H1 (cell line): ENCODE measurements around the gene EVI5. TPM values are rescaled to one million over a fixed set of nuclear protein-coding genes. Genes with fewer than 3 reads are reported as not detected.

Source experiments
- CTCF ChIA-PET: fragments of 300-600 bp; sonication (Branson Sonifier 250); formaldehyde crosslinking; loops from one replicate; lab custom pipeline; 2021; ENCODE audit not compliant: partially characterized antibody; lab: Charles Lee
- POLR2A ChIA-PET: fragments of 300-600 bp; sonication (Branson Sonifier 250); formaldehyde crosslinking; loops from one replicate; lab custom pipeline; 2021; ENCODE audit warnings: inconsistent platforms; ENCODE audit not compliant: partially characterized antibody; lab: Charles Lee
- DNase-seq, 2 experiments: peaks; one replicate each; pipeline versions ENCODE4 v3.0.0 to v3.0.0-alpha.2; 2010 to 2022; ENCODE audit warnings: low spot score in 2 of 2, low read depth in 1 of 2, mixed read lengths in 1 of 2
- FAIRE-seq: peaks from 2 replicates; lab custom pipeline; 2011; peaks lifted over from hg19 to GRCh38; lab: Jason Lieb, UNC
- H2AFZ ChIP-seq: 2 replicates; pipeline ENCODE4 v1.8.1; 2012; ENCODE audit warnings: low read length, inconsistent platforms
- H2AK5ac ChIP-seq: 2 replicates; pipeline ENCODE4 v1.6.1; 2013; ENCODE audit warnings: low read depth, low read length
- H2BK120ac ChIP-seq: replicated peaks from 2 replicates; pipeline ENCODE3; 2013; ENCODE audit warnings: low read depth, low read length, inconsistent platforms
- H2BK12ac ChIP-seq: 2 replicates; pipeline ENCODE4 v1.6.1; 2013; ENCODE audit warnings: low read depth, low read length
- H2BK15ac ChIP-seq: 2 replicates; pipeline ENCODE4 v1.6.1; 2013; ENCODE audit warnings: low read length
- H2BK20ac ChIP-seq: 2 replicates; pipeline ENCODE4 v1.6.1; 2013; ENCODE audit warnings: low read length
- H2BK5ac ChIP-seq: 2 replicates; pipeline ENCODE4 v1.6.1; 2013; ENCODE audit warnings: low read depth, low read length
- H3K14ac ChIP-seq: 2 replicates; pipeline ENCODE4 v1.6.1; 2013; ENCODE audit warnings: inconsistent platforms; ENCODE audit not compliant: insufficient read length
- H3K18ac ChIP-seq: 2 replicates; pipeline ENCODE4 v1.6.1; 2013; ENCODE audit warnings: low read length; ENCODE audit errors: extremely low read depth
- H3K23ac ChIP-seq: 2 replicates; pipeline ENCODE4 v1.6.1; 2013; ENCODE audit warnings: inconsistent platforms; ENCODE audit not compliant: insufficient read length
- H3K23me2 ChIP-seq: 2 replicates; pipeline ENCODE4 v1.6.1; 2013; ENCODE audit warnings: low read depth, low read length
- H3K27ac ChIP-seq: 2 replicates; pipeline ENCODE4 v1.6.1; 2011; ENCODE audit warnings: low read depth, low read length, inconsistent platforms
- H3K27me3 ChIP-seq, 4 experiments: replicated peaks in 1 of 4; 1 replicate in 1 of 4; 2 replicates in 3 of 4; pipeline versions ENCODE4 v1.6.1 to v1.8.1; 2011 to 2013; ENCODE audit warnings: low read length in 3 of 4, mild to moderate bottlenecking in 3 of 4, inconsistent platforms in 2 of 4, mixed read lengths in 2 of 4, moderate library complexity in 1 of 4; ENCODE audit not compliant: control insufficient read depth in 3 of 4, insufficient read depth in 3 of 4; ENCODE audit errors: extremely low read depth in 1 of 4
- H3K36me3 ChIP-seq, 4 experiments: 2 replicates each; pipeline versions ENCODE4 v1.6.1 to v1.8.1; 2011 to 2013; ENCODE audit warnings: mild to moderate bottlenecking in 4 of 4, low read length in 3 of 4, moderate library complexity in 2 of 4, control low read depth in 1 of 4, inconsistent platforms in 1 of 4; ENCODE audit not compliant: insufficient read depth in 4 of 4, control insufficient read depth in 2 of 4
- H3K4ac ChIP-seq: replicated peaks from 2 replicates; pipeline ENCODE3; 2013; ENCODE audit warnings: low read length, low read depth, mixed read lengths, inconsistent platforms; ENCODE audit not compliant: insufficient read length
- H3K4me1 ChIP-seq, 4 experiments: replicated peaks in 1 of 4; 1 replicate in 1 of 4; 2 replicates in 3 of 4; pipeline versions ENCODE4 v1.6.1 to v1.8.1; 2011 to 2013; ENCODE audit warnings: low read length in 3 of 4, inconsistent platforms in 2 of 4, mixed read lengths in 1 of 4; ENCODE audit not compliant: insufficient read depth in 4 of 4, control insufficient read depth in 3 of 4
- H3K4me2 ChIP-seq, 2 experiments: 2 replicates each; pipeline versions ENCODE4 v1.6.1 to v1.8.1; 2011 to 2013; ENCODE audit warnings: low read depth in 2 of 2, low read length in 2 of 2, control low read depth in 1 of 2, inconsistent platforms in 1 of 2, mild to moderate bottlenecking in 1 of 2; ENCODE audit not compliant: insufficient read depth in 1 of 2
- H3K4me3 ChIP-seq, 4 experiments: fragments of 200-600, 300-600 bp in 1 of 4; sonication (generic), shearing (Covaris generic), sonication (Bioruptor Twin) in 1 of 4; 2 replicates each; pipeline versions ENCODE4 v1.5.1 to v1.8.1; 2011 to 2016; ENCODE audit warnings: low read length in 4 of 4, low read depth in 3 of 4, control low read depth in 2 of 4, inconsistent platforms in 2 of 4, mild to moderate bottlenecking in 2 of 4, mixed read lengths in 1 of 4, moderate library complexity in 1 of 4; ENCODE audit not compliant: insufficient read depth in 2 of 4; ENCODE audit errors: extremely low read depth in 1 of 4
- H3K56ac ChIP-seq: replicated peaks from 2 replicates; pipeline ENCODE3; 2013; ENCODE audit warnings: low read depth, mild to moderate bottlenecking, mixed read lengths, low read length, inconsistent platforms; ENCODE audit not compliant: insufficient read length
- H3K79me1 ChIP-seq: 2 replicates; pipeline ENCODE4 v1.6.1; 2013; ENCODE audit warnings: low read depth, low read length, control low read depth
- H3K79me2 ChIP-seq, 2 experiments: 2 replicates each; pipeline versions ENCODE4 v1.6.1 to v1.8.1; 2012 to 2013; ENCODE audit warnings: low read length in 2 of 2, mild to moderate bottlenecking in 2 of 2, inconsistent platforms in 1 of 2; ENCODE audit not compliant: insufficient read depth in 2 of 2, control insufficient read depth in 1 of 2
- H3K9ac ChIP-seq, 4 experiments: replicated peaks in 1 of 4; 1 replicate in 1 of 4; 2 replicates in 3 of 4; pipeline versions ENCODE4 v1.6.1 to v1.8.1; 2011 to 2013; ENCODE audit warnings: low read depth in 3 of 4, low read length in 3 of 4, control low read depth in 2 of 4, mild to moderate bottlenecking in 2 of 4, moderate library complexity in 2 of 4, inconsistent platforms in 1 of 4; ENCODE audit errors: extremely low read depth in 1 of 4
- H3K9me3 ChIP-seq, 2 experiments: 2 replicates each; pipeline versions ENCODE4 v1.6.1 to v1.8.1; 2012 to 2013; ENCODE audit warnings: mild to moderate bottlenecking in 2 of 2, moderate library complexity in 2 of 2, control low read depth in 1 of 2, inconsistent platforms in 1 of 2, low read depth in 1 of 2, low read length in 1 of 2, mixed read lengths in 1 of 2; ENCODE audit not compliant: insufficient read depth in 2 of 2
- H4K20me1 ChIP-seq, 2 experiments: replicated peaks in 1 of 2; 2 replicates each; pipeline versions ENCODE3 to v1.8.1; 2011 to 2013; ENCODE audit warnings: inconsistent platforms in 2 of 2, low read length in 2 of 2, mild to moderate bottlenecking in 1 of 2; ENCODE audit not compliant: insufficient read depth in 2 of 2, control insufficient read depth in 1 of 2
- H4K5ac ChIP-seq: 2 replicates; pipeline ENCODE4 v1.6.1; 2013; ENCODE audit warnings: low read length, low read depth, mixed read lengths, inconsistent platforms; ENCODE audit not compliant: insufficient read length
- H4K8ac ChIP-seq: 2 replicates; pipeline ENCODE4 v1.8.0; 2013; ENCODE audit warnings: mild to moderate bottlenecking, moderate library complexity, low read length, inconsistent platforms; ENCODE audit not compliant: insufficient read depth; ENCODE audit errors: extremely low read depth
- H4K91ac ChIP-seq: replicated peaks from 2 replicates; pipeline ENCODE3; 2013; ENCODE audit warnings: low read length, mixed read lengths, inconsistent platforms; ENCODE audit not compliant: insufficient read length
- E2F6 ChIP-seq: IDR thresholded peaks from 2 replicates; pipeline ENCODE4 v1.6.1; 2012; ENCODE audit warnings: inconsistent platforms
- GABPA ChIP-seq: IDR thresholded peaks from 2 replicates; pipeline ENCODE4 v1.6.1; 2011; ENCODE audit warnings: mild to moderate bottlenecking, low read length, moderate library complexity, borderline replicate concordance; ENCODE audit not compliant: insufficient read depth
- HDAC2 ChIP-seq, 2 experiments: fragments of 300-600 bp in 1 of 2; sonication (generic) in 1 of 2; IDR thresholded peaks; 2 replicates each; pipeline ENCODE4 v1.6.1; 2011 to 2012; ENCODE audit warnings: low read depth in 2 of 2, low read length in 2 of 2, mild to moderate bottlenecking in 2 of 2, moderate library complexity in 2 of 2, borderline replicate concordance in 1 of 2, inconsistent platforms in 1 of 2
- JUND ChIP-seq: IDR thresholded peaks from 2 replicates; pipeline ENCODE4 v1.6.1; 2011; ENCODE audit warnings: mild to moderate bottlenecking, improper control_type of control experiment, low read length
- NRF1 ChIP-seq: IDR thresholded peaks from 2 replicates; pipeline ENCODE4 v1.6.1; 2011; ENCODE audit warnings: mild to moderate bottlenecking, low read depth, low read length, improper control_type of control experiment
- SAP30 ChIP-seq: fragments of 300-600 bp; sonication (generic); IDR thresholded peaks from 2 replicates; pipeline ENCODE4 v1.7.1; 2012; ENCODE audit warnings: low read length, moderate library complexity, mild to moderate bottlenecking, inconsistent platforms; ENCODE audit not compliant: insufficient read depth, insufficient replicate concordance
- SP2 ChIP-seq: IDR thresholded peaks from 2 replicates; pipeline ENCODE4 v1.6.1; 2012; ENCODE audit warnings: mild to moderate bottlenecking, low read length, inconsistent platforms
- TAF1 ChIP-seq: IDR thresholded peaks from 2 replicates; pipeline ENCODE4 v1.6.1; 2011; ENCODE audit warnings: mild to moderate bottlenecking, low read depth, low read length
- TCF12 ChIP-seq: IDR thresholded peaks from 2 replicates; pipeline ENCODE4 v1.6.1; 2011; ENCODE audit warnings: low read depth, mild to moderate bottlenecking, low read length
- polyA plus RNA-seq, 7 experiments: library from polyadenylated mRNA; depleted of rRNA in 3 of 7; stranded (reverse) in 5 of 7; unstranded in 2 of 7; fragments of >200 nt in 5 of 7; fragments of 200-250 nt in 2 of 7; gene quantifications; 1 replicate in 5 of 7; 2 replicates in 1 of 7; 4 replicates in 1 of 7; pipeline versions ENCODE4 v1.2.1 to v1.2.3, GENCODE V29; 2011 to 2013; ENCODE audit warnings: missing spikeins in 2 of 7, mixed read lengths in 2 of 7
- total RNA-seq: library from RNA; stranded (reverse); fragmentation: NEBNext Ultra II Directional; extraction: Animal tissue kit (Norgen Biotek cat#: 25700); gene quantifications from 2 replicates; pipeline ENCODE4 v1.2.1, GENCODE V29; 2021

The EVI5 gene
- total and polyA plus RNA-seq, 2 of the 8 experiments (the other 6 are each of a cell fraction or from before 2014, with no cell fraction given): 1.7 to 13.7 TPM

- TF ChIP-seq TCF12: no peak
These were observed 15.1 kb downstream of the EVI5 start (continued) for GRCh38 chr1:92769856-92770255.

- CTCF ChIA-PET: interaction anchor here (0.6 to 1.8 kb wide), 4 partner anchors 14 to 50 kb away, joined by 3 to 5 read pairs (median 3); no protein-coding TSS in a partner anchor
- H3K23me2 ChIP-seq: no peaks in the 10 kb centered on the region; the same call in 1 of the 2 replicates
- no peak overlapping the region for H4K91ac ChIP-seq
- DNase-seq: no peak
- no peak overlapping the region for H3K56ac ChIP-seq
- H2AK5ac ChIP-seq: no peak overlapping the region
- H3K4ac ChIP-seq: no peak overlapping the region
- no peaks in the 10 kb centered on the region for H3K4me1 ChIP-seq
- H2BK20ac ChIP-seq: no peak overlapping the region
- no peak overlapping the region for H3K27ac ChIP-seq
- no peak overlapping the region for H4K5ac ChIP-seq
- no peak overlapping the region for H3K4me2 ChIP-seq
- H3K79me2 ChIP-seq: peaks cover 0 to 8% of the 10 kb centered on the region in 2 experiments; a peak in 2 of 4 replicates
- H2BK120ac ChIP-seq: no peak overlapping the region
- H3K4me3 ChIP-seq: no peak overlapping the region
- POLR2A ChIA-PET: no interaction called here
- H3K9ac ChIP-seq: no peak overlapping the region
- no peak overlapping the region for H2BK15ac ChIP-seq
- H3K27me3 ChIP-seq: no peaks in the 10 kb centered on the region
- H3K14ac ChIP-seq: no peak overlapping the region
- H3K23ac ChIP-seq: no peak overlapping the region
- H4K20me1 ChIP-seq: peaks cover 0 to 2% of the 10 kb centered on the region in 2 experiments
- H4K8ac ChIP-seq: no peak overlapping the region
- H3K18ac ChIP-seq: no peak overlapping the region
- no peak overlapping the region for H2BK12ac ChIP-seq
- no peaks in the 10 kb centered on the region; the same call in 1 of the 2 replicates for H3K79me1 ChIP-seq
- H2AFZ ChIP-seq: no peak overlapping the region
- H2BK5ac ChIP-seq: no peak overlapping the region
- H3K9me3 ChIP-seq: no peaks in the 10 kb centered on the region
- no peak for FAIRE-seq
- H3K36me3 ChIP-seq: no peaks in the 10 kb centered on the region
- TF ChIP-seq HDAC2 (IDR thresholded peaks at IDR 0.05; ENCODE audit: borderline replicate concordance in 1 of 2, low read depth in 2 of 2, low read length in 2 of 2) (no peak), E2F6 (no peak), JUND (no peak), NRF1 (no peak), GABPA (no peak), TAF1 (no peak), SAP30 (no peak), SP2 (no peak)
These were observed 16.0 kb downstream of the EVI5 start for GRCh38 chr1:92768915-92769314.
